HG03135 (cell line): ENCODE measurements around the gene TNFRSF21.

ENCODE experiments used
- ATAC-seq: cut with Tn5 transposase; IDR thresholded peaks from one replicate; pipeline ENCODE4 v1.9.1; 2021; ENCODE audit warnings: mild to moderate bottlenecking, moderate library complexity; ENCODE audit not compliant: unreplicated experiment

TNFRSF21 gene

DNA sequence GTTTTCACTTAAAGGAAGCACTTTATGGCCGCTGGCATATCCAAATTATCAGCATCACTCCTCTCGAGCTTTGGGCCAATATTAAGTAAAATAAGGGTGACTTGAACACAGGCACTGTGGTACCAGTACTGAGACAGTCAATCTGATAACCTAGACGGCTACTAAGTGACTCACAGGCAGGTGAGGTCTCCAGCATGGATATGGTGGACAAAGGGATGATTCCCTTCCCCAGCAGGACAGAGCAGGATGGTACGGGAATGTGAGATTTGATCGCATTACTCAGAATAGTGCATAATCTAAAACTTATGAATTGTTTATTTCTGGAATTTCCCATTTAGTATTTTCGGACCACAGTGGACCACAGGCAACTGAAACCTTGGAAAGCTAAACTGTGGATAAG is 55.7 kb downstream of the TNFRSF21 start:
- ATAC-seq = no peak

- ATAC-seq = no peak
Measured at GRCh38 chr6:47253136-47253535, 56.6 kb downstream of the TNFRSF21 start.

DNA sequence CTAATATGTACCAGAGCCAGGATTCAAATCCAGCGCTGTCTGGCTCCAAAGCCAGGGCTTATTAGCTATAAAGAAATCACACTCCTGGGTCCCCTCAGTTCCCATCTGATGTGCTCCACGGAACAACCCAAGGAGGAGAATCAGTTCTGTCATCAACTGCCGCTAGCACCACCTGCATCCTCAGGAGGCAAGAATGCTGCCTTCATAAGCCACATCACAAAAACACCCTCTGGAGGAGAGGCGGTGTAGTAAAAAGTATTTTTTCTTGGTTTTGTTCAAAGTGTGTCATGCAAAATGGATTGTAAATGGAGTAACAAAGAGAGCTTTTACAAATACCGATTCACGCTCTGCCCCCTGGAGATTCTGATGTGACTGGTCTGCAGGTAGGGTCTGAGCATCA is 57.1 kb downstream of the TNFRSF21 start:
- ATAC-seq = no peak

DNA sequence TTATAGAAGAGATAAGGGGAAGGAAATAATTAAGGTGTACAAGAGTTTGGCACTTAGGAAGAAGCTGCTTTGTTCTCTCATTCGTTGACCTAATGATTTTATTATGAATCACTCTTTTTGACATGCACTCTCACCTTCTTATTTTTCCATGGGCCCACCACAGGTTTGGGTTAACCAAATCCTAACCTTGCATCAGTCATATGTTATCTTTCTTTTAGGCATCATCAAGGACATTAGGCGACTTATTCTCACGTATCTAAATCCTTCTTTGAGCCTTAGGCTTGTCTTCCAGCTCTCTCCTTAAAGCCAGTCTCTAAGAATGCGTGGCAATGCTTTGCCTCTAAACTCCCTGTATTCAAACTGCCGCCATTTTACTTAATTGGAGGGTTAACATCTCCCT is 58.3 kb downstream of the TNFRSF21 start:
- ATAC-seq = no peak

DNA sequence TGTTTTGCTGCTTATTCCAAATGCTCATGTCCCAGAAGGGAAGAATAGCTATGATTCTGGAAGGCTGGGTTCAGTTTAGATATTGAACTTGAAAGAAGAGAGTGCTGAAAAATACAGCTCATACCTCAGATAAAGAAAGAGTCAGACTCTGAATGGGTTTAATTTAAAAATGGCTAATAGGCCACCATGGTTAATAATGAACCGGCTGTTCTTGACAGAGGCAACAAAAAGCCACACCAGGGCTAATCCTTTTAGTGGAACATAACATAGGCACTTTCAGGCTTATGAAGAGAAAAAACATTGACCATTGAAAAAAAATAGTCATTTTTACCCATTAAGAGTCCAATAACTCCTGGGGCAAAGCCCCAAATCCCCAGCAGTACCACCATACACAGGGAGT is 59.4 kb downstream of the TNFRSF21 start:
- ATAC-seq = no peak

GRCh38 chr6:47248446-47248845 is 61.3 kb downstream of the TNFRSF21 start:
- ATAC-seq = no peak

DNA sequence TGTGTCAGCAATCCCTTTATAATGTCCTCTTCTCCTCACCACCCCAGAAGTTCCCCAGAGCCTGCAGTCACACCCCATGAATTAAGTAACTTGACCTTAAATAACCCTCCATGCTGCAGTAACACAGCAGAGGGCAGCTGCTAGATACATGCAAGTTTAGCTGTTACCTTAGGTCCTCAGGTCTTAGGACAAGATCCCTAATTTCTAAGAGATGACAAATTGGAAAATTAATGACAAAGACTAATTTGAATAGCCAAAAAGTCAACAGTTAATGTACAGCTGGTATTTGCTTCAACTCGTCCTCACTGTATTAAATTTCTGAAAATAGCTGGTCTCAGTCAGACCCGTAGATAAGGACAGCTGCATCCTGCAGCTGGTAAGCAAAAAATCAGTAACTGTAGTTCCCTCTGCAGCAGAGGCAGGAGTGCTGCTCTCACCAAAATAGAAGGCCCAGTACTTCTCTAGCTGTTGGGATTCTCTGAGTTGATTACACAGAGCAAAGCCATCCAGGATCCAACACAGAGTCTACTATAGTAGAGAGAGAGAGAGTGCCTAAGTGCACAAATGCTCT is 62.4 kb downstream of the TNFRSF21 start:
- peak; percentile 50 for ATAC-seq

DNA sequence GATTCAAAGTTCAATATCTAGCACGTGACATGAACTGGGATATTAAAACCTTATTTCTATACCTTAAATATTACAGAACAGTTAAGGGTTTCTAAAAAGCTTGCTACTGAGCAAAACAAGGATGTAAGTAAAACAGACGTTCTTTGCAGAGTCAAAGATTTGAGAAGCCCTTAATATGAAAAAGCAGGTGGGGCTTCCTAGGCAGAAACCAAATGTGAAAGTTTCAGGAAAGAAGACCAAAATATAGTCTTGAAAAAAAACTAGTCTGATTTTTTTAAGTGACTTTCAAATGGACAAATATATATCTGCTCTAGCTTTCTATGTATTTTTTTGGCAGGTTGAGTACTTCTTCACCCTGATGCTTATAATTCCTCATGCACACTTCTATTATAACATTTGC is 63.2 kb downstream of the TNFRSF21 start:
- ATAC-seq = no peak

DNA sequence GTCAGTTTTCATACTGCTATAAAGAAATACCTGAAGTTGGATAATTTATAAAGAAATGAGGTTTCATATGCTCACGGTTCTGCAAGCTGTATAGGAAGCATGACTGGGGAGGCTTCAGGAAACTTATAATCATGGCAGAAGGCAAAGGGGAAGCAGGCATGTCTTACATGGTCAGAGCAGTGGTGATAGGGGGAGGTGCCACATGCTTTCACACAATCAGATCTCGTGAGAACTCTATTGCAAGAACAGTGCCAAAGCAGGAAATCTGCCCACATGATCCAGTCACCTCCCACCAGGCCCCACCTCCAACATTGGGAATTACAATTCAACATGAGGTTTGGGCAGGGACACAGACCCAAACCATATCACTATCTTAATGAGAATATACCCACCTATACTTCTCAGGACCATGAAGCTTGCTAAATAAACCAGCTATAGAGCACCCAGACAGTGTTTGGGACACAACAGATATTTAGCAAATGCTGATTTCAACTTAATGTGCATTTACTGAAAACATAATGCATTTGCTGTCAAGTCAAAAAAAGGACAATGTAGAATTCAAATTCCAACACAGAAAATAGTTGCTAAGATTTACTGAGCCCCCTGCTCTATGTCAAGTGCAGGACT is 63.8 kb downstream of the TNFRSF21 start:
- no peak for ATAC-seq

GRCh38 chr6:47242483-47243386 is 67.0 kb downstream of the TNFRSF21 start:
- peak; percentile 96 for ATAC-seq

GRCh38 chr6:47241742-47242482 is 67.8 kb downstream of the TNFRSF21 start:
- ATAC-seq = peak; percentile 2

DNA sequence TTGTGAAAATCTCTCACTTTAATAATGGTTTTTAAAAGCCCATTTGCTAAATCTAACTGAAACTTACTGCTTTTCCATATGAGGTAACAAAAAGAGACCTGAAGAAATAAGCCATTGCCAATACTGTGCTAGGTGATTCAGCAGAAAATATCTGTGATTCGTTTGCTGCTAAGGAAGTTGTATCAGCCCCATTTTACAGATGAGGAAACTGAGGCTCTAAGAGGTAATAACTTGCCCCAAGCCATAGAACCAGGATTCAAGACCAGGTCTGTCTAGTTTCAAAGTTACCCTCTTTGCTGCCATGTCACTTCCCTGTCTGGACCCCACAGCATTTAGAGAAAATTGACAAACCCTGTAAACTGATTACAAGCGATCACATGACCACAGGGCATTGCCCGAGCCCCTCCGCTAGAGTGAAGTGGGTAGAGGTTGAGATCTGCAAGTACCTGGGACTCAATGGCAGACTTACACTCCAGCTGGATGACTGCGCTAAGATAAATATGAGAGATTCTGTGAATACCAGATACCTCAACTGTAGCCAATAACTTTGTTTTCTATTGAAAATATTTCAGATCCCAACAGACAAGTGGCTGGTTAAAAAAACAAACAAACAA is 69.3 kb downstream of the TNFRSF21 start:
- ATAC-seq = no peak

DNA sequence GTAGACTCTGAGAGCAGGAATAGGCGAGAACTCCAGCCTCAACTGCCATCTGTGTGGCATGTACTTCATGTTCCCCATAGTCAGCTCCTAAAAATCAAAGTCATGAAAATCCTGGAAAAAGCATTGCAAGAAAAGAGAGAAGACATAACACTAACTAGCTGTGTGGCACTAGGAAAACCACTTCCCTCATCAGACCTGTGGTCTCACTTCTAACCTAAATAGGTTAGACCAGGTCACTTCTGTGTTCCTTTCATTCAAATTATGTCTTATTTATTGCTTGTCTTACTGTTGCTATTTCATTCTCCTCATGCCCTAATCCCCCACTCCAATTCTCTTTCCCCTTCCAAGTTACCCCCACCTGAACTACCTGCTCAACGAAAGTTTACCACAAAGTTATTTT is 70.2 kb downstream of the TNFRSF21 start:
- ATAC-seq = no peak

DNA sequence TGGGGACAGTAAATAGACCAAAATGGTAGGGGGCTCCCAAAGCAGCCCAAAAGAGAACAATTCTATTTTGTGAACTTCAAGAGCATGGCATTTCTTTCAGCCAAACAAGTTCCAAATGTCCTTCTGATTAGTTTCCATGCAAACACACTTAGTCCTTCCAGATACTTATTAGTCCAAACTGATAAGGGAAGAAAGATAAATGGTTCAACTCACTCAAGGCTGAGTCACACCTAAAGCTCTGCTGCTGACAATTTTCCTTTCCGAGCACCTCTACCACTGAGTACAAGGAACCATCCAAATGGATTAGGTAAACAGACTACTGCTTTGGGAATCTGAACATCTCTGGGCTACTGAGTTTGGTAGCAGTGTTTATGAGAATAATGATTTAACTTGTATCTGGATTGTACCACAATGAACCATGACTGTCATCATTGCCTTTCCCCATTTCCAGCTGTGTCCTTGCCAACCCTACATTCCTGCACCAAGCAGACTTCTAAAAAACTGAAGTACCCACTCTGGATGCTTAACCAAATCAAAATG is 71.2 kb downstream of the TNFRSF21 start:
- ATAC-seq = no peak

GRCh38 chr6:47237196-47237595 is 72.5 kb downstream of the TNFRSF21 start:
- ATAC-seq = no peak

DNA sequence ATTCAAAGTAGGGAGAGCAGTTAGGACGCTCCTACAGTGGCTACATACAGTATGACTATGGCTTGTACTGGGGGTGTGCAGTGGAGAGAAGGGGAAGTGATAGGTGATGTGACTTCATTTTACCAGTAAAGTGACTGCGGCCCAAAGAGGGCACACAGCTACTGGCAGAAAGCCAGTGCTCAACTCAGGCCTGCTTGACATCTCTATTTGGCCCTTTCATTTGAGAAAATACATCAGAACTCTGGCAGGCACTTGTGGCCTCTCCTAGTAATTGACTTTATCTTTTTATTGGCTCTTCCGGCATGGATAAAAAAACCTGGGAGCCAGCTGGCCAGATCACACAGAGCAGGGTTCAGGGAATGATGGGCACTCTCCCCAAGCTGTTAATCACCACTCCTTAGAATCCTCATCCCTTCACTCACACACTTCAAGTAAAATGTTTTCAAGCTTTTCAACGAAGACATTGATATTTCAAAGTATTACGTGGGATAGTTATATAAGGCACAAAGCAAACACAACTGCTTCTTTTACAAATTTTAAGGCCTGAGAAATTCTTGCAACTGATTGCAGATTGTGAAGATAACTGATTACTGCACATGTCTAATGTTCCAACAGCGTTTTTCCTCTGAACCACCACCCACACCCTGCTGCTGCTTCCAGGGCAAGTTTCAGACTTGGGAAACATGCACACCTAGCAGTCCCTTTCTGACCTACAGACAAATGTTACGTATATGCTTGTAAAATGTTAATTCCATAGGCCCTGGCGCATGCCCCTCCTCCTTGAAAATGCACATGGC is 73.5 kb downstream of the TNFRSF21 start:
- ATAC-seq = no peak

GRCh38 chr6:47235421-47235820 is 74.3 kb downstream of the TNFRSF21 start:
- no peak for ATAC-seq

- ATAC-seq = no peak
Measured at GRCh38 chr6:47234266-47234933, 75.3 kb downstream of the TNFRSF21 start.

GRCh38 chr6:47231151-47231550 is 78.6 kb downstream of the TNFRSF21 start:
- no peak for ATAC-seq
